ENCODE measurements around the gene CSF3.

CSF3 gene

GRCh38 chr17:40014375-40014980 lies 762 bp upstream of the CSF3 start:
- TF ChIP-seq Cebpa-rat (IDR thresholded peaks at IDR 0.05): no peak
- Histone ChIP-seq H3K9ac (no peak overlapping the region), H3K4me2 (no peak overlapping the region)

GRCh38 chr17:40015998-40016985 lies 1.1 kb downstream of the CSF3 start:
- H3K36me3 ChIP-seq: peaks cover 33% of the 10 kb centered on the region
- TF ChIP-seq Cebpa-rat (IDR thresholded peaks at IDR 0.05): no peak
- H3K27me3 ChIP-seq: no peaks in the 10 kb centered on the region
- no peaks in the 10 kb centered on the region for H4K20me1 ChIP-seq
- H3K9me3 ChIP-seq: no peaks in the 10 kb centered on the region
- H3K9ac ChIP-seq: peak overlapping the region; percentile 40; the same call in 1 of the 2 replicates
- peak overlapping the region; percentile 60 for H3K27ac ChIP-seq
- no peak overlapping the region for H3K4me3 ChIP-seq
- peak overlapping the region; percentile 57 for H3K4me2 ChIP-seq
- peaks cover 14% of the 10 kb centered on the region for H3K4me1 ChIP-seq

More at GRCh38 chr17:40014375-40014980, 762 bp upstream of the CSF3 start:
- Histone ChIP-seq H3K27ac (no peak overlapping the region), H4K20me1 (no peaks in the 10 kb centered on the region), H3K27me3 (no peaks in the 10 kb centered on the region), H3K9me3 (no peaks in the 10 kb centered on the region), H3K4me1 (peaks cover 14% of the 10 kb centered on the region), H3K4me3 (no peak overlapping the region), H3K36me3 (peaks cover 15% of the 10 kb centered on the region)

DNA sequence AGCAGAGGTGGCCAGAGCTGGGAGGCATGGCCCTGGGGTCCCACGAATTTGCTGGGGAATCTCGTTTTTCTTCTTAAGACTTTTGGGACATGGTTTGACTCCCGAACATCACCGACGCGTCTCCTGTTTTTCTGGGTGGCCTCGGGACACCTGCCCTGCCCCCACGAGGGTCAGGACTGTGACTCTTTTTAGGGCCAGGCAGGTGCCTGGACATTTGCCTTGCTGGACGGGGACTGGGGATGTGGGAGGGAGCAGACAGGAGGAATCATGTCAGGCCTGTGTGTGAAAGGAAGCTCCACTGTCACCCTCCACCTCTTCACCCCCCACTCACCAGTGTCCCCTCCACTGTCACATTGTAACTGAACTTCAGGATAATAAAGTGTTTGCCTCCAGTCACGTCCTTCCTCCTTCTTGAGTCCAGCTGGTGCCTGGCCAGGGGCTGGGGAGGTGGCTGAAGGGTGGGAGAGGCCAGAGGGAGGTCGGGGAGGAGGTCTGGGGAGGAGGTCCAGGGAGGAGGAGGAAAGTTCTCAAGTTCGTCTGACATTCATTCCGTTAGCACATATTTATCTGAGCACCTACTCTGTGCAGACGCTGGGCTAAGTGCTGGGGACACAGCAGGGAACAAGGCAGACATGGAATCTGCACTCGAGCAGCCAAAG lies 2.3 kb downstream of the CSF3 start:
- Histone ChIP-seq H3K27ac (peak overlapping the region; percentile 18; the same call in 1 of the 2 replicates), H3K4me3 (no peak overlapping the region), H3K36me3 (peaks cover 46% of the 10 kb centered on the region), H3K27me3 (no peaks in the 10 kb centered on the region), H3K9me3 (no peaks in the 10 kb centered on the region), H4K20me1 (no peaks in the 10 kb centered on the region), H3K4me2 (no peak overlapping the region), H3K4me1 (peaks cover 14% of the 10 kb centered on the region), H3K9ac (no peak overlapping the region)
- TF ChIP-seq Cebpa-rat (IDR thresholded peaks at IDR 0.05): no peak

GRCh38 chr17:40018211-40019121 lies 3.2 kb downstream of the CSF3 start:
- H3K4me1 ChIP-seq: peaks cover 14% of the 10 kb centered on the region
- no peaks in the 10 kb centered on the region for H4K20me1 ChIP-seq
- peaks cover 55% of the 10 kb centered on the region for H3K36me3 ChIP-seq
- peak overlapping the region; percentile 18; the same call in 1 of the 2 replicates for H3K27ac ChIP-seq
- H3K9ac ChIP-seq: no peak overlapping the region
- no peaks in the 10 kb centered on the region for H3K27me3 ChIP-seq
- H3K9me3 ChIP-seq: no peaks in the 10 kb centered on the region
- TF ChIP-seq Cebpa-rat (IDR thresholded peaks at IDR 0.05): no peak
- H3K4me3 ChIP-seq: no peak overlapping the region
- H3K4me2 ChIP-seq: no peak overlapping the region

GRCh38 chr17:40019140-40019991 lies 4.1 kb downstream of the CSF3 start:
- no peak for TF ChIP-seq Cebpa-rat (IDR thresholded peaks at IDR 0.05)
- Histone ChIP-seq H3K4me1 (peaks cover 14% of the 10 kb centered on the region), H3K4me2 (no peak overlapping the region), H3K9ac (no peak overlapping the region), H3K9me3 (no peaks in the 10 kb centered on the region), H3K27ac (no peak overlapping the region), H3K4me3 (no peak overlapping the region), H4K20me1 (no peaks in the 10 kb centered on the region), H3K27me3 (no peaks in the 10 kb centered on the region), H3K36me3 (peaks cover 64% of the 10 kb centered on the region)

DNA sequence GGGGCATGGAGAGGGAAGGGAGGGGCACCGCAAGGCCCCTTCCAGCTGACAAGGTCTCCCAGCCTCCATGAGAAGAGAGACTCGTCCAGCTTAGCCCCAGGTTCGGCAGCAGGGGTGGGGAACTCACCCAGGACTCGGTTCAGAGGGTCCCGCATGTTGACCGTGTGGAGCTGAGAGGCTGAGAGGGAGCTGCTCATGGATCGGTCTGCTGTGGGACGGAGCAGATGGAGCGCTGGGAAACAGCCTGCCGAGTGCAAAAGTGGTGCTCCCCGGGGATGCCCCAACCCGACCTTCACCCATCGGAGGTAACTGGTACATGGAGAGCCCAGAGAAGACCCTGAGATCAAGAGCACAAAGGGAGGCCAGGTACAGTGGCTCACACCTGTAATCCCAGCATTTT lies 4.9 kb downstream of the CSF3 start:
- Histone ChIP-seq H3K9ac (no peak overlapping the region), H3K27me3 (no peaks in the 10 kb centered on the region), H3K27ac (no peak overlapping the region), H3K4me2 (no peak overlapping the region), H3K4me3 (no peak overlapping the region), H4K20me1 (no peaks in the 10 kb centered on the region), H3K4me1 (peaks cover 11% of the 10 kb centered on the region), H3K36me3 (peaks cover 72% of the 10 kb centered on the region), H3K9me3 (no peaks in the 10 kb centered on the region)
- no peak for TF ChIP-seq Cebpa-rat (IDR thresholded peaks at IDR 0.05)

DNA sequence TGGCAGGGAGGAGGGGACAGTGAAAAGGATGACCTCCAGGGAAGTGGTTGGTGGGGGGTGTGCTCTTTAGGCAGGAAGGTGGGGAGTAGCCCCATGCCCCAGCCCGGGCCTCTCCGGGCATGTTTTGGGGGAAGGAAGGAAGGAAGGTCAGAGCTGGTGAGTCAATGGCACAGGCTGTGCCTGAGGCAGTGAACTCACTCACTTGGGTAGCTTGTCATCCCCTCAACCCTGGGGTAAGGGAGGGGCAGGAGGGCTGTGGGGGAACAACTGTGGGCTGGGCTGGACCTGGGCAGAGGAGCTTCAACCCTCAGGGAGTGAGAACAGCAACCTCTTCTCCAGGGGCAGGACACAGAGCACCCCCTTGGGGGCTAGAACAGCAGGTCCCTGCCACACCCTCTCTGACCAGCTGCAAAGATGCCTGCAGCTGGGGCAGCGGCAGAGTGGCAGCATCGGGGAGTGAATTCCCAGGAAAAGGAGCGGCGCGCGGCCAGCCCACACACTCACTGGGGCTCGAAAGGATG lies 6.3 kb downstream of the CSF3 start:
- H3K4me3 ChIP-seq: no peak overlapping the region
- no peak overlapping the region for H3K27ac ChIP-seq
- no peak overlapping the region for H3K4me2 ChIP-seq
- H3K9me3 ChIP-seq: no peaks in the 10 kb centered on the region
- no peaks in the 10 kb centered on the region for H3K4me1 ChIP-seq
- peaks cover 85% of the 10 kb centered on the region for H3K36me3 ChIP-seq
- peak overlapping the region; percentile 34; the same call in 1 of the 2 replicates for H3K9ac ChIP-seq
- no peak for TF ChIP-seq Cebpa-rat (IDR thresholded peaks at IDR 0.05)
- H3K27me3 ChIP-seq: no peaks in the 10 kb centered on the region
- H4K20me1 ChIP-seq: no peaks in the 10 kb centered on the region

DNA sequence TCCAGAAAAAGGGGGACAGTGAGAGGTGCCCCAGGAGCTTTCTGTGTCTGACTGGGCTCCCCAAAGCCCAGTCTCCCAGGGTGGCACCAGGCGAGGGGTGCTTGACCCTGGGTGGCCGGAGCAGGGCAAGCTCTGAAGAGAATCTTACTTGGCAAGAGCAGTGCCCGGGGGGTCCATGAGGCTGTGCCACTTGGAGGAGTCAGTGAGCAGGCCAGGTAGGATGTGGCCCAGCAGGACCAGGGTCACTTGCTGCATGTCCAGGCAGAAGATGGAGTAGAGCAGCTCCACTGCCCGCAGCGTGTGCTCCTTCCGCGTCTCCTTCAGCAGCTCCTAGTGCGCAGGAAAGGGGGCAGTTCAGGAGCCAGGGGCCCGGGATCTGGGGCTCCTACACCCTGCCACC lies 7.3 kb downstream of the CSF3 start:
- H3K4me2 ChIP-seq: no peak overlapping the region
- no peak overlapping the region for H3K9ac ChIP-seq
- no peak overlapping the region for H3K4me3 ChIP-seq
- no peak overlapping the region for H3K27ac ChIP-seq
- H3K27me3 ChIP-seq: no peaks in the 10 kb centered on the region
- H3K4me1 ChIP-seq: no peaks in the 10 kb centered on the region
- H3K36me3 ChIP-seq: peaks cover 90% of the 10 kb centered on the region
- TF ChIP-seq Cebpa-rat (IDR thresholded peaks at IDR 0.05): no peak
- H4K20me1 ChIP-seq: no peaks in the 10 kb centered on the region
- no peaks in the 10 kb centered on the region for H3K9me3 ChIP-seq
